Measurements from ENCODE around the gene EPN2. TPM values are rescaled to one million over a fixed set of nuclear protein-coding genes. Genes with fewer than 3 reads are reported as not detected.

Gene EPN2
- total and polyA plus RNA-seq, 2 experiments from 2014 or later = 34.0 to 149 TPM

- DNase-seq (ENCODE audit: low spot score) (peak; percentile 54), ATAC-seq (peak; percentile 47)
- H3K9me2 ChIP-seq (ENCODE audit: insufficient read depth) = no peaks in the 10 kb centered on the region
- no peak overlapping the region for H3K4me3 Mint-ChIP-seq
- H3F3A ChIP-seq (replicated peaks; ENCODE audit: low read depth) = no peaks in the 10 kb centered on the region; the same call in none of the 2 replicates
- no peaks in the 10 kb centered on the region for H4K20me1 ChIP-seq (replicated peaks; ENCODE audit: insufficient read depth)
- H3K79me2 ChIP-seq (replicated peaks; ENCODE audit: insufficient read depth) = no peaks in the 10 kb centered on the region
- no peak overlapping the region for H3K4me3 ChIP-seq
- peaks cover 26% of the 10 kb centered on the region for H3K27me3 Mint-ChIP-seq (ENCODE audit: insufficient read depth, low read depth, poor library complexity)
- no peaks in the 10 kb centered on the region for H3K9me3 Mint-ChIP-seq
- H3K36me3 Mint-ChIP-seq (ENCODE audit: low read depth) = no peaks in the 10 kb centered on the region; the same call in 2 of the 3 replicates
- no peak overlapping the region for H3K27ac ChIP-seq (ENCODE audit: low read depth)
- no peak overlapping the region for H3K4me2 ChIP-seq
- H2AFZ ChIP-seq = no peak overlapping the region
- H3K27me3 ChIP-seq (ENCODE audit: insufficient read depth) = no peaks in the 10 kb centered on the region
- H3K36me3 ChIP-seq (ENCODE audit: insufficient read depth) = no peaks in the 10 kb centered on the region
- TF ChIP-seq NANOG (IDR thresholded peaks at IDR 0.05; ENCODE audit: borderline replicate concordance) = no peak
- peak; percentile 20 to 35; a peak in 3 of 4 replicates for TF ChIP-seq CTCF (conservative IDR thresholded peaks at IDR 0.05; ENCODE audit: low read depth in 2 of 2)
- TF ChIP-seq STAT1 (IDR thresholded peaks at IDR 0.05; ENCODE audit: unreplicated experiment) = no peak
- no peak for TF ChIP-seq EZH2 (IDR thresholded peaks at IDR 0.05; ENCODE audit: low read depth, unreplicated experiment)
- H3K4me1 Mint-ChIP-seq = peaks cover 54% of the 10 kb centered on the region
- H3K27ac Mint-ChIP-seq = no peak overlapping the region
- H3K4me1 ChIP-seq (ENCODE audit: insufficient read depth) = peaks cover 26% of the 10 kb centered on the region
Measured at GRCh38 chr17:19336938-19337711, 100.0 kb downstream of the EPN2 start.

GRCh38 chr17:19337712-19338023, 100.5 kb downstream of the EPN2 start:
- no peaks in the 10 kb centered on the region for H4K20me1 ChIP-seq (replicated peaks; ENCODE audit: insufficient read depth)
- no peak overlapping the region for H2AFZ ChIP-seq
- Mint-ChIP-seq H3K27me3 (ENCODE audit: insufficient read depth, low read depth, poor library complexity) (peaks cover 26% of the 10 kb centered on the region), H3K27ac (no peak overlapping the region), H3K9me3 (no peaks in the 10 kb centered on the region), H3K36me3 (ENCODE audit: low read depth) (no peaks in the 10 kb centered on the region; the same call in 2 of the 3 replicates), H3K4me1 (peaks cover 54% of the 10 kb centered on the region), H3K4me3 (no peak overlapping the region)
- H3K79me2 ChIP-seq (replicated peaks; ENCODE audit: insufficient read depth) = no peaks in the 10 kb centered on the region
- H3K4me1 ChIP-seq (ENCODE audit: insufficient read depth) = peaks cover 27% of the 10 kb centered on the region
- TF ChIP-seq EZH2 (IDR thresholded peaks at IDR 0.05; ENCODE audit: low read depth, unreplicated experiment) (no peak), ZNF331 (CRISPR knock-in tag; IDR thresholded peaks at IDR 0.05; ENCODE audit: low read depth) (no peak), ZNF114 (CRISPR knock-in tag; IDR thresholded peaks at IDR 0.05) (no peak), JUNB (IDR thresholded peaks at IDR 0.05; ENCODE audit: unreplicated experiment) (no peak), ETS1 (IDR thresholded peaks at IDR 0.05) (no peak), CREB1 (CRISPR knock-in tag; IDR thresholded peaks at IDR 0.05; ENCODE audit: low read depth) (no peak)
- no peak overlapping the region for H3K27ac ChIP-seq (ENCODE audit: low read depth)
- ATAC-seq (peak; percentile 2; the same call in 2 of the 3 replicates), DNase-seq (ENCODE audit: low spot score) (no peak)
- no peak overlapping the region for H3K4me2 ChIP-seq
- H3K4me3 ChIP-seq = no peak overlapping the region
- no peaks in the 10 kb centered on the region for H3K27me3 ChIP-seq (ENCODE audit: insufficient read depth)
- H3K36me3 ChIP-seq (ENCODE audit: insufficient read depth) = no peaks in the 10 kb centered on the region
- no peaks in the 10 kb centered on the region; the same call in none of the 2 replicates for H3F3A ChIP-seq (replicated peaks; ENCODE audit: low read depth)
- H3K9me2 ChIP-seq (ENCODE audit: insufficient read depth) = no peaks in the 10 kb centered on the region
